ENCODE results near the gene GPR15. TPM values are rescaled to one million over a fixed set of nuclear protein-coding genes. Genes with fewer than 3 reads are reported as not detected.

GPR15 gene

GRCh38 chr3:98580401-98581386 lies 48.9 kb downstream of the GPR15 start:
- H3K4me1 ChIP-seq (ENCODE audit: control insufficient read depth, insufficient read depth, low read length) = no peaks in the 10 kb centered on the region
- no peaks in the 10 kb centered on the region for H3K9me3 ChIP-seq (replicated peaks; ENCODE audit: low read length)
- no peaks in the 10 kb centered on the region for H3K27me3 ChIP-seq (ENCODE audit: control insufficient read depth, insufficient read depth, low read length)
- no peak overlapping the region for H3K4me2 ChIP-seq (ENCODE audit: low read length)
- no peak overlapping the region for H3K9ac ChIP-seq (ENCODE audit: low read depth, low read length)
- H3K4me3 ChIP-seq (ENCODE audit: low read length) = no peak overlapping the region
- H3K36me3 ChIP-seq (ENCODE audit: insufficient read depth, low read length) = peaks cover 54% of the 10 kb centered on the region

- H3K27me3 ChIP-seq (ENCODE audit: control insufficient read depth, insufficient read depth, low read length) = no peaks in the 10 kb centered on the region
- H3K4me3 ChIP-seq (ENCODE audit: low read length) = no peak overlapping the region
- H3K36me3 ChIP-seq (ENCODE audit: insufficient read depth, low read length) = peaks cover 60% of the 10 kb centered on the region
- H3K4me1 ChIP-seq (ENCODE audit: control insufficient read depth, insufficient read depth, low read length) = no peaks in the 10 kb centered on the region
- H3K9me3 ChIP-seq (replicated peaks; ENCODE audit: low read length) = no peaks in the 10 kb centered on the region
- no peak overlapping the region for H3K9ac ChIP-seq (ENCODE audit: low read depth, low read length)
- H3K4me2 ChIP-seq (ENCODE audit: low read length) = no peak overlapping the region
Observed at GRCh38 chr3:98581474-98581873, 49.7 kb downstream of the GPR15 start.

GRCh38 chr3:98582042-98582441 lies 50.3 kb downstream of the GPR15 start:
- Histone ChIP-seq H3K4me2 (ENCODE audit: low read length) (no peak overlapping the region), H3K4me1 (ENCODE audit: control insufficient read depth, insufficient read depth, low read length) (no peaks in the 10 kb centered on the region), H3K4me3 (ENCODE audit: low read length) (no peak overlapping the region), H3K9ac (ENCODE audit: low read depth, low read length) (no peak overlapping the region), H3K36me3 (ENCODE audit: insufficient read depth, low read length) (peaks cover 63% of the 10 kb centered on the region), H3K27me3 (ENCODE audit: control insufficient read depth, insufficient read depth, low read length) (no peaks in the 10 kb centered on the region), H3K9me3 (replicated peaks; ENCODE audit: low read length) (no peaks in the 10 kb centered on the region)

- Histone ChIP-seq H3K9me3 (replicated peaks; ENCODE audit: low read length) (no peaks in the 10 kb centered on the region), H3K36me3 (ENCODE audit: insufficient read depth, low read length) (peaks cover 57% of the 10 kb centered on the region), H3K4me1 (ENCODE audit: control insufficient read depth, insufficient read depth, low read length) (no peaks in the 10 kb centered on the region), H3K4me2 (ENCODE audit: low read length) (no peak overlapping the region), H3K9ac (ENCODE audit: low read depth, low read length) (no peak overlapping the region), H3K27me3 (ENCODE audit: control insufficient read depth, insufficient read depth, low read length) (no peaks in the 10 kb centered on the region), H3K4me3 (ENCODE audit: low read length) (no peak overlapping the region)
Observed at GRCh38 chr3:98583766-98584165, 52.0 kb downstream of the GPR15 start.

Small RNAs within 50 kb of the gene (small RNA-seq; reads per million reads assigned to genes)
- gene RPL38P4 = not detected

All from skeletal muscle satellite cell (primary cell).